ENCODE results near the gene MESD. TPM values are rescaled to one million over a fixed set of nuclear protein-coding genes. Genes with fewer than 3 reads are reported as not detected.

The MESD gene
- 10 to 100 TPM; 14.7 to 26.0 (median 24.5) TPM for total RNA-seq
- total RNA-seq (2013) = 36.1 TPM

DNA sequence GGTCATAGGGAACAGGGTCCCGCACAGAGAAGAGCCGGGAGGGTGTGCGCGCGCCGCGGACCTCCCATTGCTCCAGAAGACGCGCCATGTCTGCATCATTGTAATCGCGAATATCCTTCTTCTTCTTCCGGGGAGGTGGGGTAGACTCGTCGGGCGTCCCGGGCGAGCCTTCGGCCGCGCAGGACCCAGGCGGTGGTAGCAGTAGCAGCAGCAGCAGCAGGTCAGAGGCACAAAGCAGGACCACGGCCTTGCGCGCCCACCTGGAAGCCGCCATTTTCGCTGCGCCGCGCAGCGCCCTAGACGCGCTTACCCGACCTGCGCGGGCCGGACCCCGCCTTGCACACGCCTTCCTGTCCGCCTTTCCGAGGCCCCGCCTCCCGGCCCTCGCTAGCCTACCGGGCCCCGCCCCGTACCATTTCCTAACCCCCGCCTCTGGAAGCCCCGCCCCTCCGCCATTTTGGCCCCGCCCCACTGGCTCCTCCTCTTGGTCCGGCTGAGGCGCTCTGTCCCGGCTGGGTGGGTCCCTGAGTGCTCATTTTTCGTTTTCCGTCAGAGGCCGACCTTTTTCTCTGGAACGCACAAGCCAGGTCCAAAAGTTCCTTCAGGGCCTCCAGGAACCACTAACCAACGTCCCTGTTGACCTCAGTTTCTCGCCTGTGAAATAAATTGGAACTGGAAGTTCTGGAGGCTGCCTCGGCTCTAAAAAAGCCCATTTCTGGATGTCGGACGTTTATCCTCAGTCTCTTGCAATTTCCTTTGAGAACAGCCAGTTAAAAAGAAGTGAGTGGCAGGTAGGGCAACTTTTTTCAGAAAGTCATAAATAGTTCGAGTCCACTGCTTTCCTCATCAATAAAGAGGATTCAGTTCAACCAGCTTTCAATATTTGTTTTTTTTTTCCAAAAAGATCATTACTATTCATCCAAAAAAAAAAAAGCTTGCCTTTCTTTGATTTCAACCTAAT lies at the start of gene MESD:
Gene MESD (minus strand): TSS at position 302 of the 961 bp plus-strand sequence. CDS start 28 bp downstream, at position 274.
- WGBS (ENCODE audit: insufficient coverage) = under 1% methylated on average over 63 of the region's 63 CpGs
- TF ChIP-seq, protein P1, sequence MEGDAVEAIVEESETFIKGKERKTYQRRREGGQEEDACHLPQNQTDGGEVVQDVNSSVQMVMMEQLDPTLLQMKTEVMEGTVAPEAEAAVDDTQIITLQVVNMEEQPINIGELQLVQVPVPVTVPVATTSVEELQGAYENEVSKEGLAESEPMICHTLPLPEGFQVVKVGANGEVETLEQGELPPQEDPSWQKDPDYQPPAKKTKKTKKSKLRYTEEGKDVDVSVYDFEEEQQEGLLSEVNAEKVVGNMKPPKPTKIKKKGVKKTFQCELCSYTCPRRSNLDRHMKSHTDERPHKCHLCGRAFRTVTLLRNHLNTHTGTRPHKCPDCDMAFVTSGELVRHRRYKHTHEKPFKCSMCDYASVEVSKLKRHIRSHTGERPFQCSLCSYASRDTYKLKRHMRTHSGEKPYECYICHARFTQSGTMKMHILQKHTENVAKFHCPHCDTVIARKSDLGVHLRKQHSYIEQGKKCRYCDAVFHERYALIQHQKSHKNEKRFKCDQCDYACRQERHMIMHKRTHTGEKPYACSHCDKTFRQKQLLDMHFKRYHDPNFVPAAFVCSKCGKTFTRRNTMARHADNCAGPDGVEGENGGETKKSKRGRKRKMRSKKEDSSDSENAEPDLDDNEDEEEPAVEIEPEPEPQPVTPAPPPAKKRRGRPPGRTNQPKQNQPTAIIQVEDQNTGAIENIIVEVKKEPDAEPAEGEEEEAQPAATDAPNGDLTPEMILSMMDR (IDR thresholded peaks at IDR 0.05) = no peak
- Mint-ChIP-seq H3K4me3 (peak within 1 kb of the TSS; percentile 95), H3K36me3 (no peaks in the 10 kb centered on the region), H3K9me3 (no peaks in the 10 kb centered on the region), H3K27me3 (ENCODE audit: low read depth in 2 of 2) (no peaks in the 10 kb centered on the region), H3K27ac (peak within 1 kb of the TSS; percentile 94 to 95), H3K4me1 (peaks cover 39 to 44% of the 10 kb centered on the region in 2 donors)
- no peaks in the 10 kb centered on the region for H3K27me3 ChIP-seq (ENCODE audit: control insufficient read depth, insufficient read depth, low read length)
- H3K4me1 ChIP-seq (ENCODE audit: control insufficient read depth, insufficient read depth, low read length) = peaks cover 19% of the 10 kb centered on the region
- intact Hi-C loops (cut with micrococcal nuclease) = loop anchor here (1.0 kb wide), 1 partner anchor 11 kb away; the partner anchor contains the start of gene TLNRD1
- DNase-seq (peak; percentile 93 to 98), ATAC-seq (peak; percentile 99 to 100 (median 100))
- H3K4me3 ChIP-seq (ENCODE audit: low read length) = peak within 1 kb of the TSS; percentile 84
- no peaks in the 10 kb centered on the region for H3K36me3 ChIP-seq (ENCODE audit: control insufficient read depth, insufficient read depth, low read length)
- peak within 1 kb of the TSS; percentile 81 for H3K27ac ChIP-seq (ENCODE audit: low read length)
- H3K9me3 ChIP-seq (ENCODE audit: control insufficient read depth, insufficient read depth, low read length) = no peaks in the 10 kb centered on the region

DNA sequence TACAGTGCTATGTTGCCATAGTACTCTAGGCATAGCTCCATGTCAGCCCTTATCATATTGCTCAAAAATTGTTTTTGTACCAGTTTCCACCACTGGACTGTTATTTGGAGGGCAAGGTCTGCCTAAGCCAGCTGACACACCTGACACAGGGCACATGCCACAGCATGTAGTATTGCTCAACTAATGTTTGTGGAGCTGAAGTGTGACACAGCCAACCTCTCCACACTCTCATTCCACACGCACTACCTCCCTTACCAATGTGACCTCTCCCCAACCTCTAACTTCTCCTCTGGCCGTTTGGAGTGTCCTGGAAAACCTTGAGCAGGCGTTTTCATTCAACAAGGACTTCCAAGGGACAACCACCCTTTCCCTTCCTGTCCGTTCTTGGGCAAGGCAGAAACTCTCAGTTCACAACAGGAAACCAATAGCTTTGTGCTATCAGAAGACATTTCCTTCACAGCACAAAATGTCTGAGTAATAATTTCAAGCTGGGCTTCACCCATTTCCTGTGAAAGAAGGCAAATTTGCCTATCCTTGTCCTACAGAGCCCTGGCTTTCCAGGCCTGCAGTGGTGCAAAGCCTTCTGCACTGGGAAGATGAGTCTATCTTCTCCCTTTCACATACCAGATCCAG lies 49.5 kb upstream of the MESD start:
- Mint-ChIP-seq H3K4me3 (peak overlapping the region; percentile 59), H3K36me3 (no peaks in the 10 kb centered on the region), H3K4me1 (peaks cover 10 to 16% of the 10 kb centered on the region in 2 donors), H3K27me3 (ENCODE audit: low read depth in 2 of 2) (no peaks in the 10 kb centered on the region), H3K9me3 (no peaks in the 10 kb centered on the region), H3K27ac (peak overlapping the region; percentile 77 to 78)
- TF ChIP-seq, protein P1 (IDR thresholded peaks at IDR 0.05) = no peak
- Histone ChIP-seq H3K4me1 (ENCODE audit: control insufficient read depth, insufficient read depth, low read length) (peaks cover 7% of the 10 kb centered on the region), H3K9me3 (ENCODE audit: control insufficient read depth, insufficient read depth, low read length) (no peaks in the 10 kb centered on the region), H3K27ac (ENCODE audit: low read length) (no peak overlapping the region), H3K4me3 (ENCODE audit: low read length) (no peak overlapping the region), H3K36me3 (ENCODE audit: control insufficient read depth, insufficient read depth, low read length) (no peaks in the 10 kb centered on the region), H3K27me3 (ENCODE audit: control insufficient read depth, insufficient read depth, low read length) (no peaks in the 10 kb centered on the region)
- intact Hi-C loops (cut with micrococcal nuclease) = no loop called here
- ATAC-seq (peak in 1 of 3 donors; percentile 50), DNase-seq (no peak)
- WGBS (ENCODE audit: insufficient coverage) = 26% methylated on average over 4 of the region's 4 CpGs

DNA sequence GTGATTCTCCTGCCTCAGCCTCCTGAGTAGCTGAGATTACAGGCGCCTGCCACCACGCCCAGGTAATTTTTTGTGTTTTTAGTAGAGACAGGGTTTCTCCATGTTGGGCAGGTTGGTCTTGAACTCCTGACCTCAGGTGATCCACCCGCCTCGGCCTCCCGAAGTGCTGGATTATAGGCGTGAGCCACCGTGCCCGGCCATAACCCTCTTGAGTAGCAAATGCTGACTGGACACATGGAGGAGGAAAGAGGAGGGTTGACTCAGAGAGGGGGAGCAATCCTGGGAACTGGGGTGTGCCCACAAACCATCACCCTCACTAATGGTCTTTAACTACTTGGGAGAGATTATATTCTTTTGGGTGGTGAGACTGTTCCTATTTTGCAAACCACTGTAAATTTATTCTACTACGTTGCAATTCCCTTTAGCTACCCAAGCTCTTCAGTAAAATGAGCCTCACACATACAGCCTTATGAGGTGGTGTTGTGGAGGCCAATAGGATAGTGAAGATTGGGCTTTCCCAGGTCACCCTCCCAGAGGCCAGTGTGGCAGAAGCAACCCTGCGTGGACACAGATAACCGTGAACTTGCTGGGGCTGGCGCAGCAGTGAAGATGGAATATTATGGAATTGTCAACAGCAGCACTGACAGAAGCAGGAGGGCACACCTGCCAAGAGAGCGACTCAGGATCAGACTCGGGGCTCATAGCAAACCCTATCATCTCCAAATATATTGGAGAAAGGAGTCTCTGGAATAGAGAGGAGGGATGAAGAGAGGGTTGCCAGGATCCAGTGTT lies 48.5 kb upstream of the MESD start:
- TF ChIP-seq, protein P1 (IDR thresholded peaks at IDR 0.05) = no peak
- no peaks in the 10 kb centered on the region for H3K9me3 ChIP-seq (ENCODE audit: control insufficient read depth, insufficient read depth, low read length)
- DNase-seq = no peak
- no peaks in the 10 kb centered on the region for H3K27me3 ChIP-seq (ENCODE audit: control insufficient read depth, insufficient read depth, low read length)
- no peak overlapping the region for H3K4me3 Mint-ChIP-seq
- no peaks in the 10 kb centered on the region for H3K36me3 ChIP-seq (ENCODE audit: control insufficient read depth, insufficient read depth, low read length)
- H3K27ac ChIP-seq (ENCODE audit: low read length) = no peak overlapping the region
- no peak for ATAC-seq
- peaks cover 10 to 16% of the 10 kb centered on the region in 2 donors for H3K4me1 Mint-ChIP-seq
- no peaks in the 10 kb centered on the region for H3K9me3 Mint-ChIP-seq
- 98% methylated on average over 11 of the region's 14 CpGs for WGBS (ENCODE audit: insufficient coverage)
- H3K36me3 Mint-ChIP-seq = no peaks in the 10 kb centered on the region
- H3K27me3 Mint-ChIP-seq (ENCODE audit: low read depth in 2 of 2) = no peaks in the 10 kb centered on the region
- no peak overlapping the region for H3K4me3 ChIP-seq (ENCODE audit: low read length)
- H3K27ac Mint-ChIP-seq = no peak overlapping the region
- peaks cover 7% of the 10 kb centered on the region for H3K4me1 ChIP-seq (ENCODE audit: control insufficient read depth, insufficient read depth, low read length)
- intact Hi-C loops (cut with micrococcal nuclease) = no loop called here

Data from natural killer cell (primary cell).